ENCODE data around the gene PTPRN2.
"Not testable (repeated sequence)": the region's sequence is repeated elsewhere in the genome, so short reads cannot be mapped to it uniquely, and the experiment has no call there.

Gene PTPRN2

DNA sequence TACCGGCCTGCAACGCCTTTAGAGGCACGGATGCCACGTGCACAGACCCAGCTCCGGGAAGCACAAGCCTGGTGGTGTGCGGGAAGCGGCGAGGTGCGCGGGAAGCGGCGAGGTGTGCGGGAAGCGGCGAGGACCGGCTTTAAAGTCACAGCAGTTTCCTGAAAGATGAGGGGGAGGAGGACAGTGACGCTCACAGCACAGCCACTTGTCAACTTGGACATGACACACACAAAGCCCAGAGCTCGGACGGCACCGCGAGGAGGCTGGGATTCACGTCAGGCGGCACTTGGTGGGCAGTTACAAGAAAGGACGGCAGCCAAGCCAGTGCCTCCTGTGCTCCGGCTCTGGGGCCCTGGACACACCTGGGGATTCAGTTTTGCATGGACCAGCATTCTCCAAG, 724.9 kb downstream of the PTPRN2 start:
- no peak for DNase-seq

DNA sequence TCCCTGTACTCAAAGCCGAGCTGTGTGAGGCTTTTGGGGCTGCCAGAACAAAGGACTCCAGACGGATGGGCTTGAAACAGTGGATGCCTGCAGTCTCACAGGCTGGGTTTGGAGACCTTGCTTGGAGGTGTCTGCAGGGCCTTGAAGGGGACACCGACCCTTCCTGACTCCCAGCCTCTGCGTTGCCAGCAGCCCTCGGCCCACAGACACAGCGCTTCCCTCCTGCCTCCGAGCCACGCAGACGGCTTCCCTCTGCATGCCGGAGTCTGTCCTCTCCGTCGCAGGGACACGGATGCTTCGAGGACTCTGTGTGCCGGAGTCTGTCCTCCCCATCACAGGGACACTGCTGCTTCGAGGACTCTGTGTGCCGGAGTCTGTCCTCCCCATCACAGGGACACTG, 726.1 kb downstream of the PTPRN2 start:
- no peak for DNase-seq

DNA sequence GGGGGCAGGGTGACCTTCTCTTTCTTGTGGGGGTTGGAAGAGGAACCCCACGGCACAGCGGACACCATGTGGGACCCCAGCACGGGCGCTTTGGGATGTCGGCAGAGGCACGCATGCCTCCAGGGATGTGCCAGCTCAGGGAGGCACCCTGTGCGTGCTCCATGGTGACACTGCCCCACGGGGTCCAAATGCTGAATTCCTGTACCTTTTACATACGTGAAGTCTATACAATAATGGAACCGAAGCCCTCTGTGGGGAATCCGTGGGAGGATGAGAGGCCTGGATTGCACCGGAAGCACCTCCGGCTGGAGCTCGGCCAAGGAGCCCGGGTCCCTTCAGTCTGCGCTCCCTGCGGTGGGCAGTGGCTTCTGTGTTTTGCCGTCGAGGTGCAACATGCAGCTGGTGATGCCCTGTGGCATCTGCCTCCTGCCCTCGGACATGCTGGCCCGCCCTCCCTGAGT, 726.6 kb downstream of the PTPRN2 start:
- no peak for DNase-seq

DNA sequence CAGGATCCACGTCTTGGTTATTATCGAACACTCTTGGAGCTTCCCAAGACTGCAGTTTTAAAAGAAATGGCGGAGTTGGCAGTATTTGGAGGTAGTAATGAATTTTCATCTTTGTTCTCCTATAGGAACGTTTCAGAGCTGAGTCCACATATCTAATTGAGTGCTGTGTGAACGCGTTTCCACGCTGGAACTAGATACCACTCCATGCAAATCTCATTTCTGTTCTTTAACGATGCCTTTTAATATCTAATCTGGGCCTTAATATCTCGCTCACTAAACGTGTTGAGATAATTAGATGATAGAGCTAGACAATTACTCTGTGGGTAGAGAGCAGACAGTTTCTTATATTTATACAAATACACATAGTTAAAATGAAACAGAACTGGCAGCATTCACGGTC, 727.2 kb downstream of the PTPRN2 start:
- no peak for DNase-seq

DNA sequence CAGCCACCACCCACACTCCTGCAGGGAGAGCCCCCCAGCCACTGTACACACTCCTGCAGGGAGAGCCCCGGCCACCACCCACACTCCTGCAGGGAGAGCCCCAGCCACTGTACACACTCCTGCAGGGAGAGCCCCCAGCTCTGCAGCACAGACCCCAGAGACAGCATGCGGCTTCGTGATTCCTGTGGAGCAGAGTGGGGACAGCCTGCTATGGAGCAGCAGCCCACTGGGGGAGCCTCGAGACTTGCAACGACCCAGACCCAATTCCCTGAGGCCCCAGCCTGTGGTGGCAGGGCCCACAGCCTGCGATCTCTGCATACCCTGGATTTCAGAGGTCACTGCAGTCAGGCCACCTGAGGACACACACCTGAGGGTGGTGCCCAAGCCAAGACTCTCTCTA, 727.7 kb downstream of the PTPRN2 start:
- no peak for DNase-seq

DNA sequence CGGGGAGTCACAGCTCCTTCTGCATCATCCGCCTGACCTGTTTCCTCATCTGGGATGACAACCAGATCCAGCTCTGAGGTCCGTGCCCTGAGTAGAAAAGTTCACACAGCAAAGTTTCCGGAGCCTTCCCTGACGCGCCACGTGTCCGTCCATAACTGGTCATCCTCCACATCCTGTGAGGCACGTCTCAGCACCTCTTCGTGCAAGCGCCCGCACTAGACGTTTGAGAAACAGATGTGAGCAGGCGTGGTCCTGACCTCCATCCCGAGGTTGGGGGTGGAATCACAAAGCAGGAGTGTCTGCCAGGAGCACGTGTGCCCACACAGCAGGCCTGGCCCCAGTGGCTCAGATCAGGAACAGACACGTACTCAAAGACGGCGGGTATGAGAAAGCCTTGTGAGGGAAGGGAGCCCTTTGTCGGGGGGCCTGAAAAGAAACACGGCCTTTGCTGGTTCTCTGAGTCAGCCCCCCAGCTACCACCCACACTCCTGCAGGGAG, 730.0 kb downstream of the PTPRN2 start:
- DNase-seq, result no peak

DNA sequence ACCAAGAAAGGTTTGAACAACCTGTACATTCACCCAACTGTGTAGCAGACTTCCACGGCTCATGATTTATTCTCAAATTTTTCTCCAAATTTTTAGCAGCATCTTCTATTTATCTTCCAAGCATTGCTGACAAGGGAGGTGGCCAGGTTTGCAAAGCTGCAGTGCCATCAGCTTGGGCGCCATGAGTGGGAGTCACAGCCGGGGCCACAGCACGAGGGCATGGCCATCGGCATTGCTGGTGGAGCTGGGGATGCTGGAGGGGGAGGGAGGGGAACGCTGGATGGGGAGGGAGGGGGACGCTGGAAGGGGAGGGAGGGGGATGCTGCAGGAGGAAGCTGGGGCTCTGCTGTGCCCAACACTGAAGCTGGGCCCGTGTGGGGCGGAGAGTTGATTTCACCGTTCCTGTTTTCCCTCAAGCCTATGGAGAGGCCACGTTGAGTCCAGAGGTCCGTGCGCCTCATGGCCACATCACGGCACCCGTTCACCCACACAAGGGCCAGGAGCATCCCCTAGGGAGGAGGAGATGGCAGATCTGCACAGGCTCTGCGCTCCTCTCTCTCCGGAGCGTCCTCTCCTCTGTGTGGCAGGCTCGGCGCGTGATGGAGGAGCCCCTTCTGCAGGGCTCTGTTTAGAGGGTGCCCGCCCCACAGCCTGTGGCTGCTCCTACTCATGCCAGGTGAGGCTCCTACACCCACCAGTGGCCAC, 730.6 kb downstream of the PTPRN2 start:
- no peak for DNase-seq

DNA sequence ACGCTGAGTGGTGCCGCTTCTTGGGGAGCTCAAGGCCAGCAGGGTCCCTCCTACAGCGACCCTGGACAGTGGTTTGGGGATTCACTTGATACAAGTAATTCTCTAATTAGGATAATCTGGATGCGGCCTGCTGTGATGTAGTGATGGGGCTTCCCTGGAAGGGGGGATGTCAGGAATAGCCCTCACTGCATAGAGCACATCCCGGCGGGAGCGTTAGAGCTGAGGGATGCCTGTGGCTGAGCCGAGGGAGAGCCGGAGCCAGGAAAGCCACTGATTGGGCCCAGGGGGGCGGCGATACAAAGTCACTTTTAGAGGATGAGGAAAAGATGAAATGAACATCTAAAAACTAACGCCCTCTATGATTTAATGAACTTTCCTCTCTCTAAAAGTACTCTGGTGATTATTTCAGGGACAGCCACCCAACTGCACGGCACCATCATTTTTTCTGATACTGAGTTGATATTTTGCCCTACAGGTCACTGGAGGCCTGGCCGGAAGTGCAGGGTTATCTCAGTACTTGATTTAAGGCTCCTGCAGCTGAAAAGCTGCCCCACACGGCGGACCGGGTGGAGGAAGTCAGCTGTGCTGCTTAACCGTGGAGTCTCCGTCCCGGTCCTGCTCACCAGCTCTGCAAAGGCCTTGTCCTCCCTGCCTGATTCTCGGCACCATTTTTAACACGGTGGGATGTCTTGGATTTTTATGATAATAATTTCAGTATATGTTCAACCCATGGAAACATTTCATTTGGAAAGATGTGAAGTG, 732.0 kb downstream of the PTPRN2 start:
- no peak for DNase-seq

DNA sequence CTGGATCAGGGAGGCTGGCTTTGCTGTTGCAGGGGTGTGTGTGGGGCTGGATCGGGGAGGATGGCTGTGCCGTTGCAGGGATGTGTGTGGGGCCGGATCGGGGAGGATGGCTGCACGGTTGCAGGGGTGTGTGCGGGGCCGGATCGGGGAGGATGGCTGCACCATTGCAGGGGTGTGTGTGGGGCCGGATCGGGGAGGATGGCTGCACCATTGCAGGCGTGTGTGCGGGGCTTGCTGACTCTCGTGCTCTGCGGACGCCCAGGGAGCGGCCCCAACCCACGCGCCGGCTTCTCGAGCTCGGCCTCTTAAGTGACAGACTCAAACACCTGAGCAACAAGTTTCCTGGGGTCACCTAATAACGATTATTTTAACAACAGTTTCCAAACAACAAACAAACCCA, 732.6 kb downstream of the PTPRN2 start:
- DNase-seq, result no peak

DNA sequence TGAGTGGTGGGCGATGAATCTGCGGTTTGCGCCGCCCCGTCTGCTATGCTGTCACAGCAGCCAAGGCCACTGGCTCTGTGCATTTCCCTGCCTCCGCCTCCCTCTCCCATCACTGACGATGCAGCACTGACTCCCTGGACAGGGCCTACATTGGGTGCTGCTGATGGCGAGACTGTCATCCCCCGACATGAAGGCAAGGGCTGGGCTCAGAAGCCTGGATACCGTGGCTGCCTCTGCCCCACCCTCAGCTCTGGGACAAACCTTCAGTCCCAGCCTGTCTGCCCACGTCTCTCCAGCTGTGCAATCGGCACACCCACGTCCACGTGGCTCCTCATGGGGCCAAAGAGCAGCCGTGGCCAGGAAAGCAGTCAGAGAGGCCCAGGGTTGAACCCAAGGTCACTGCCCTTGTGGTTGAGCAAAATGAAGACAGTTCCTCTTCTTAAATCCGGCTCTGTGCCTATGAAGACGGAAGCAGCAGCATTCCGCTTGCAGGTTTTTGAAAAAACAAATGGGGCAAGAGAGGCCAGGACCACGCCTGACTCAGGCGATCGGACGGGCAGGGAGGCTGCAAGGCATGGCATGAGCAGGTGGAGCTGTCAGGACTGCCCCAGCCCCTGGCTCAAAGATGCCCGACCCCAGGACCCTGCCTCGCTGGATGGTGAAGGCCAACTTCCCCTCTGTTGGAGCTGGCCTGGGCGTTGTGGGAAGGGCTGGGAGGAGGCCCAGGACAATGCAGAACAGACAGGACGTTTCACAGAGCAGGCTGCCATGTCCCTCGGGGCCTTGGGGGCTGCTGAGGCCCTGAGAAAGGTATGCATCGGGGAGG, 733.3 kb downstream of the PTPRN2 start:
- no peak for DNase-seq

DNA sequence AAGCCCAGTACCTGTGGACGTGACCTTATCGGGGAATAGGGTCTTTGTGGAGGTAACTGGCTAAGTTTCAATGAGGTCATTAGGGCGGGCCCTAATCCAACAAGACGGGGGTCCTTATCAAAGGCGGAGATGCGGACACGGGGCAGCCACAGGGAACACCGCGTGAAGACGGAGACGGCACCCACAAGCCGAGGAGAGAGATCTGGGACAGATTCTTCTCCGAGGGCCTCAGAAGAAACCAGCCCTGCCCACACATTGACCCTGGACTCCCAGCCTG, 733.9 kb downstream of the PTPRN2 start:
- no peak for DNase-seq

DNA sequence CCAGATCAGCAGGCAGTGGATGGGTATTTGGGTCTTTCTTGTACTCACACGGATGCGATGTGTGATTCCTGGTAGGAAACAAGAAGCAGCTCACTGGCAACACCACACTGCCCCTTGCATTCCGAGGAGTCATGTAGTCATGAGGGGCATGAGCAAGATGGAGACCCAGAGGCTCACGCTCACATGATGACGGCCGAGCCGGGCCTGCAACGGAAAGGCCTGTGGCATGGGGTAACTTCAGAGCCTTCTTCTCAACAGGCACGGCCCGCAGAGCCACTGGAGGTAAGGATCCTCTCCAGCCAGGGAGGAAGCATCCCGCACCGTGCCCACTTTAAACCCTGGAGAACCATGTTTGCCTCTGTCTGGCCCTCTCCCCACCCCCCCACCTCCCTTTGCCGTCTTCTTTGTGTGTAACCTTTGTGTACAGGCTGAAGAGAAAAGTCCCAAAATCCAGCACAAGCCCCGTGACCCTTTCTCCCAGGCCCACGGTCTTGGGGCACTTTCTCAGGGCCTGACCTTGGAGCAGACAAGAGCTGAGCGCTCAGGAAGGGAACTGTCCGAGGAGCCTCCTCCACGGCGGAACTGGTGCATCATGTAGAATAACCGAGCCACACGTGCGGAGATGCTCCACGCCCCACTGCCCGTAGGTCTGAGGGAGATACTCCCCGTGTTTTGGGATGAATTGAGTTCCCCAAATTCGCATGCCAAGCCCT, 734.4 kb downstream of the PTPRN2 start:
- no peak for DNase-seq

DNA sequence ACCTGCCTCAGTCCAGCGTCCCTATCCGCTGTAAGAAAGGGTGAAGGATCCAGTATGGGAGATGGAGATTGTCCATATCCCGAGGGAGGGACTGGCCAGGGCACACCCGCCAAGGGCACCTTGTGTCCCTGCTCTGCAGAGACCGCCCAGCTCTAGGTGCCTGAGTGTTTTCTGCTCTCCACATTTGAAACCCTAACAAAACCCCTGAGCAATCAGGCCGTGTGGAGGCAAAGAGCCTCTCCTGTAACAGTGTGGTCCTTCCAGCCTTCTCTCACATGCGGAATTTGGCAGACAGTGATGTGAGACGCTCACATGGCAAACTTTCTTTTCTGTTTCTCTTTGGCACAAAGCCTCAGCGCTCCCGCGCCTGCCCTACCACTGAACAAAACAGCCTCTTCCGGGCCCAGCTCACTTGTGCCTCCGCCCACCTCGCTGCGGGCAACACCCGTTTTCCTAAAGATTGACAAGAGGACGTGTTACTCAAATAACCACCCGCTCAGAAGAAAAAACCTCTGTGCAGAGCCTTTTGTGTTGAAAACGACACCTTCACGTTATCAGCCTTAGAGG, 736.0 kb downstream of the PTPRN2 start:
- no peak for DNase-seq

DNA sequence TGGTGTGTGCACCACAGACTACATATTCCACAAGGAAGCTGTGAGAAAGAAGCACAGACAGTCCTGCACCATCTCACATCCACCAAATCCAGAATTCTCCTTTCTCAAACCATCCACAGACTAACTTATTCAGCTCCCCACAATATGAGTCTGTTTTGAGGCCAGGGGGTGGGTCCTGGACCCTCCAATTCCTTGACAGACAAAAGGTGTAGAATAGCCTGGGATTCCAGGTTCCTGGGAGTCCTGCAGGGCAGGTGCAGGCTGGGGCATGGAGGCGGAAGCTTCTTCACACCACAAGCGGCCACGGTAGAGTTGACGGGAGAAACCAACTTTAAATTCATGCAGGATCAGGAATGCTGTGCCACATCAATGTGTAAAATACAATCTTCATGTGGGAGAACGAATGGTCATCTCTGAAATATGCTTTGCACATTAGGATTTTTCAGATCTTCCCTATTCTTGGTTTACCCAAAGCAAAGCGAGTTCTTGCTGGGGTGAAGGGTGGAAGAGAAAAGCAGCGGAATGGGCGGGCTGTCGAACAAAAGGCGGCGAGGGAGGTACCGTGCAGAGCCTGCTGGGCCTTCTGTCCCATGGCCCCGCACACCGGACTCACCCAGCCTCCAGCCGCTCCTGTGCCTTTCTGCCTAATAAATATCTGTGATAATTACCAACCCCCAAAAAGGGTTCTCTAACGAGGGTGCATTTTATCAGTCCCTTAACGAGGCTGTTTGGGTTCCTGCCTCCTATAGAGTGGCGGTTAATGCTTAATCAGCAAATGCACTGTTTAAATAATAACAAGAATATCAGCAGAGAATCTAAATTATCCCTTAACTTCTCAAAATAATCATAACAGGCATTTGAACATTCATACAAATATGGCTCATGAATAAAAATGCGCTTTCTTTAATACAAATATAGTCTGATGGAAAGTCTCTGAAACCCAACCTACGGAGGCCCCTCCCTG, 736.9 kb downstream of the PTPRN2 start:
- no peak for DNase-seq

DNA sequence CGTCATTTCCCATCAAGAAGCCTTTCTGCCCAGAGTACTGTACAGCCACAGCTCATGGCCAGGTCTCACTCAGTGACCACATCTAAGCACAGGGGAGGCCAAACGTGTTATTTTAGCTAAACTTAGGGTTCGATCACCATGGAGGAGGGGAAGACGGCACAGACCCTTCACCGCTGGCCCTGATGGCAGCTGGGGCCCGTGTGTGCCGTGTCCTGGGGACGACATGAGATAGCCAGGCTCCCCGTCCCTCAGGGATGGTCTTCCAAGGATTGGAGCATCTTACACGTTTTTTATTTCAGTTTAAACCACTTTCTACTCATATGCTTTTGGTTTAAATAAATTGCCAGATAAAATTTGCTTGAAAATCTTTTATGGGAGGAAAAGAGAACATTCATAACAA, 737.9 kb downstream of the PTPRN2 start:
- no peak for DNase-seq

DNA sequence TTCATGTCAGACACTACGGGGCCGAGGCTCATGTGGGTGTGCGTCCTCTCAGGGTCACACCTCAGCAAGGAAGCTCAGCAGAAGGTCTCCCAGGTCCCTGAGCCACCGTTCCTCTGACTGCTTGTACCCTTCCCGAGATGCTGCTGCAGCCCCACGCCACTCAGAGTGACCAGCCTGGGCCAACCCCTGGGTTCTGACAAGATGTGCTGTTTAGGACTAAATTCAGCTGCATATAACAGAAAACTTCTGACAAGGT, 738.4 kb downstream of the PTPRN2 start:
- no peak for DNase-seq

DNA sequence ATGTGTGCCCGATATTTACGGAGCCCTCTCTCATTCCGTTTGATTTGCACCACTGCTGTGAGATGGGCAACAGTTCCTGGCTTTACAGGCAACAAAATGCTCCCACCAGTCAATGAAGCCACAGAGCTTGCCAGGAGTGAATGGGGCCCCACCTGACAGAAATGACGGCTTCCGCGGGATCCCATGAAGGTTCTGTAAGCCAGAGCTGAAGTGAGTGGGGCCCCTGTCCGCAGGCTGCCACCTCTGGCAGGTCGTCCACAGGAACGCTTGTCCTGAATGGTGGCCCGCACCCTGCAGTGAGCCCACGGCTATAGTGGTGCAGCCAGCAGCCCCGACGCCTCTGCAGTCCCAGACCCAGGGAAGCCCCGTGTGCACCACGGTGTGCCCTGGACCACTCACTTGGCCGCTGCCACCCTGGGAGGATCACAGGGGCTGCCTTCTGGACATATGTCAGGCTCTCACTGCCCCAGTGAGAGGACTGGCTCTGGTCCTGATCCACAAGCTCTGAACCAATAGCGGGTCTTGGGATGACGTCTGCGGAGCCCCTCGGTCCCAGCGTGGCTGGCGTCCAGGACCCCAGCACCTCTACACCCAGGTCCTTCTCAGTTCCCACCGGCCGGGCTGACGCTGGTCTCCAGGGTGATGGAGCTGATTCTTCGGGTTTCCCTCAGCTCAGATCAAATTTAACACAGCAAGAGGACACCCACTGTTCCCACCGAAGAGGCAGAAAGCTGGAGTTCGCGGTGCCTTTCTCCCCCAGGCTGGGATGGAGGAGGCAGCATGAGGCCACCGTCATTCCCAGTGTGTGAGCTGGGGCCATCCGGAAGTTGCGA, 738.9 kb downstream of the PTPRN2 start:
- no peak for DNase-seq

DNA sequence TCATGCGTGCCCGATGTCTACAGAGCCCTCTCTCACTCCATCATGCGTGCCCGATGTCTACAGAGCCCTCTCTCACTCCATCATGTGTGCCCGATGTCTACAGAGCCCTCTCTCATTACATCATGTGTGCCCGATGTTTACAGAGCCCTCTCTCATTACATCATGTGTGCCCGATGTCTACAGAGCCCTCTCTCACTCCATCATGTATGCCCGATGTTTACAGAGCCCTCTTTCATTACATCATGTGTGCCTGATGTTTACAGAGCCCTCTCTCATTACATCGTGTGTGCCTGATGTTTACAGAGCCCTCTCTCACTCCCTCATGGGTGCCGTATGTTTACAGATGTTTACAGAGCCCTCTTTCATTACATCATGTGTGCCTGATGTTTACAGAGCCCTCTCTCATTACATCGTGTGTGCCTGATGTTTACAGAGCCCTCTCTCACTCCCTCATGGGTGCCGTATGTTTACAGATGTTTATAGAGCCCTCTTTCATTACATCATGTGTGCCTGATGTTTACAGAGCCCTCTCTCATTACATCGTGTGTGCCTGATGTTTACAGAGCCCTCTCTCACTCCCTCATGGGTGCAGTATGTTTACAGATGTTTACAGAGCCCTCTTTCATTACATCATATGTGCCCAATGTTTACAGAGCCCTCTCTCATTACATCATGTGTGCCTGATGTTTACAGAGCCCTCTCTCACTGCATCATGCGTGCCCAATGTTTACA, 739.7 kb downstream of the PTPRN2 start:
- not testable (repeated sequence) for DNase-seq

DNA sequence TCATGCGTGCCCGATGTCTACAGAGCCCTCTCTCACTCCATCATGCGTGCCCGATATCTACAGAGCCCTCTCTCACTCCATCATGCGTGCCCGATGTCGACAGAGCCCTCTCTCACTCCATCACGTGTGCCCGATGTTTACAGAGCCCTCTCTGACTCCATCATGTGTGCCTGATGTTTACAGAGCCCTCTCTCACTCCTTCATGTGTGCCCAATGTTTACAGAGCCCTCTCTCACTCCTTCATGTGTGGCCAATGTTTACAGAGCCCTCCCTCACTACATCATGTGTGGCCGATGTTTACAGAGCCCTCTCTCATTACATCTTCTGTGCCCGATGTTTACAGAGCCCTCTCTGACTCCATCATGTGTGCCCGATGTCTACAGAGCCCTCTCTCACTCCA, 740.9 kb downstream of the PTPRN2 start:
- DNase-seq, result not testable (repeated sequence)

DNA sequence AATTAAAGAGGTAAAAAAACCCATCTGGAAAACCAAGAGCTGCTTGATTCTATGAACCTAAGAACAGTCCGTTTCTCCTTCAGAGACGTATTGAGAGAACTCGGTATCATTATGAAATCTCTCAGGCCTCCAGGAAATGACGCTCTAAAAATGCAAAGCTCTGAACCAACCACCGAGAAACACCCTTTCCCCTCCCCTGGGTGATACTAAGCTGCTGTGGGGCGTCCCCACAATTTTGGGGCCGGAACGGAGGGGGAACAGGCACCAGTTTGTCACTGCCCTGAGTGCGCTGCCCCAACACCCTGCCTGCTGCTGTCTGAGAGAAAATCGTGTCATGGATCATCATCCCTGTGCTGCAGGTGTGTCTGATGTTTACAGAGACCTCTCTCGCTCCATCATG, 741.4 kb downstream of the PTPRN2 start:
- no peak for DNase-seq
